Caco-2 (cell line): ENCODE data around the gene NEFH. TPM values are rescaled to one million over a fixed set of nuclear protein-coding genes. Genes with fewer than 3 reads are reported as not detected.

ENCODE experiments used
- BruUV-seq: library from RNA; stranded (reverse); fragments of 400-500 nt; replicated peaks from 2 replicates; lab custom pipeline; 2021; lab: Mats Ljungman, UMichigan
- CTCF ChIA-PET: fragments of 300-600 bp; sonication (Branson Sonifier 250); formaldehyde crosslinking; loops from one replicate; lab custom pipeline; 2022; ENCODE audit warnings: antibody characterized with exemption; lab: Charles Lee
- POLR2A ChIA-PET: fragments of 300-600 bp; sonication (Branson Sonifier 250); formaldehyde crosslinking; loops from one replicate; lab custom pipeline; 2022; ENCODE audit warnings: antibody characterized with exemption; lab: Charles Lee
- DNase-seq, 2 experiments: peaks; one replicate each; pipeline versions ENCODE4 v3.0.0 to v3.0.0-alpha.2; 2020 to 2022
- H3K27me3 ChIP-seq: replicated peaks from 2 replicates; pipeline ENCODE4 v1.6.0; 2011; ENCODE audit warnings: low read length; ENCODE audit not compliant: control insufficient read depth, insufficient read depth
- H3K36me3 ChIP-seq: 2 replicates; pipeline ENCODE4 v1.5.1; 2011; ENCODE audit warnings: low read length; ENCODE audit not compliant: control insufficient read depth, insufficient read depth
- H3K4me1 ChIP-seq: fragments of 250-450 bp; sonication (Bioruptor Pico); 2 replicates; pipeline ENCODE4 v1.5.1; 2020; ENCODE audit warnings: mild to moderate bottlenecking
- H3K4me3 ChIP-seq: 2 replicates; pipeline ENCODE4 v1.5.1; 2011; ENCODE audit warnings: low read depth, mild to moderate bottlenecking, control low read depth, low read length
- H3K9me3 ChIP-seq: fragments of 250-450 bp; sonication (Bioruptor Pico); 2 replicates; pipeline ENCODE4 v1.5.1; 2020; ENCODE audit warnings: mild to moderate bottlenecking, moderate library complexity
- H3K27ac Mint-ChIP-seq: one replicate; pipeline ENCODE4 v1.8.0; 2022; ENCODE audit warnings: mixed read lengths; ENCODE audit not compliant: unreplicated experiment
- H3K27me3 Mint-ChIP-seq: one replicate; pipeline ENCODE4 v1.8.0; 2022; ENCODE audit warnings: mixed read lengths; ENCODE audit not compliant: insufficient read depth, unreplicated experiment
- H3K36me3 Mint-ChIP-seq: one replicate; pipeline ENCODE4 v1.8.0; 2022; ENCODE audit warnings: mild to moderate bottlenecking, mixed read lengths; ENCODE audit not compliant: insufficient read depth, unreplicated experiment
- H3K4me1 Mint-ChIP-seq: one replicate; pipeline ENCODE4 v1.8.0; 2022; ENCODE audit warnings: low read depth, mixed read lengths; ENCODE audit not compliant: unreplicated experiment
- H3K4me3 Mint-ChIP-seq: one replicate; pipeline ENCODE4 v1.8.0; 2022; ENCODE audit warnings: mild to moderate bottlenecking, moderate library complexity, mixed read lengths; ENCODE audit not compliant: unreplicated experiment
- H3K9me3 Mint-ChIP-seq: one replicate; pipeline ENCODE4 v1.8.0; 2022; ENCODE audit warnings: mixed read lengths; ENCODE audit not compliant: unreplicated experiment
- CTCF ChIP-seq, 2 experiments: fragments of 200-600 bp in 1 of 2; IDR thresholded peaks; 1 replicate in 1 of 2; 2 replicates in 1 of 2; pipeline versions ENCODE4 v1.5.1 to v1.8.0; 2011 to 2022; ENCODE audit warnings: antibody characterized with exemption in 1 of 2, control low read depth in 1 of 2, inconsistent platforms in 1 of 2, low read depth in 1 of 2, low read length in 1 of 2, mild to moderate bottlenecking in 1 of 2, moderate library complexity in 1 of 2; ENCODE audit not compliant: insufficient read depth in 1 of 2, severe bottlenecking in 1 of 2, unreplicated experiment in 1 of 2
- intact Hi-C: fragments of 100-400 bp; cut with micrococcal nuclease; formaldehyde crosslinking; loops from one replicate; pipeline ENCODE4 v1.10.0; 2022; ENCODE audit not compliant: unreplicated experiment
- total RNA-seq: library from RNA; stranded (reverse); gene quantifications from 2 replicates; pipeline ENCODE4 v1.2.3, GENCODE V29; 2022

Gene NEFH
- total RNA-seq, 1 experiment from 2014 or later: not detected

DNA sequence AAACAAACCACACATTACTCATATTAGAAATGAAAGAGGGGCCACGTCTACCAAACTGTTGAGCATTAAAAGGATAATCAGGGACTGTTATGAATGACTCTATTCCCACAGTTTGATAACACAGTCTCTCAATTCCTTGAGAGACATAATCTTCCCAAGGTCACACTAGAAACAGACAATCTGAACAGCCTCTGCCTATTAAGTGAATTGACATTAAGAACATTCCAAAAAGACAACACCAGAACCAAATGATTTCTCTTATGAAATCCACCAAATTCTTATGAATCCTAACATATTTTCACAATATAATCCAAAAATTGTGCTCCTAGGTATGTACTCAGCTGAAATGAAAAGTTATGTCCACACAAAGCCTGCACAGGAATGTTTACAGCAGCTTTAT lies 37.0 kb upstream of the NEFH start:
- intact Hi-C loops: no loop called here
- Histone ChIP-seq H3K36me3 (no peaks in the 10 kb centered on the region), H3K9me3 (no peaks in the 10 kb centered on the region), H3K4me3 (no peak overlapping the region), H3K27me3 (no peaks in the 10 kb centered on the region), H3K4me1 (peaks cover 11% of the 10 kb centered on the region)
- ChIA-PET POLR2A (no interaction called here), CTCF (no interaction called here)
- Mint-ChIP-seq H3K4me3 (no peak overlapping the region), H3K27me3 (no peaks in the 10 kb centered on the region), H3K4me1 (peaks cover 16% of the 10 kb centered on the region), H3K27ac (no peak overlapping the region), H3K9me3 (no peaks in the 10 kb centered on the region), H3K36me3 (no peaks in the 10 kb centered on the region)
- DNase-seq: no peak
- no TSS peak for BruUV-seq
- TF ChIP-seq CTCF (IDR thresholded peaks at IDR 0.05; ENCODE audit: insufficient read depth in 1 of 2, low read depth in 1 of 2, low read length in 1 of 2, severe bottlenecking in 1 of 2, unreplicated experiment in 1 of 2): no peak

DNA sequence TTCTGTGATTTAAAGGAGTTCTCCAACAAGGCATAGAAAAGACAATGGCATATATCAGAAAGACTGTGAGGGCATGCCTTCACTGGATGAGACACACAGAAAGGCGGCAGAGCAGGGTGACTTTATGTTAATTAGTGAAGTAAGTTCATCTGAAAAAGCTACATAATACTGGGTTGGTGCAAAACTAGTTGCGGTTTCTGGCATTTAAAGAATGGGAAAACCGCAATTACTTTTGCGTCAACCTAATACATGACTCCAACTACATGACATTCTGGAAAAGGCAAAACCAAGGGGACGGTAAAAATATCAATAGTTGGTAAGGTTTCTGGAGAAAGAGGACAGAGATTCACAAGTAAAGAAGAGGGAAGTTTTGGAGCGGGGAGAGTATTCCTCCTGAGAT lies 36.6 kb upstream of the NEFH start:
- intact Hi-C loops: no loop called here
- H3K27me3 Mint-ChIP-seq: no peaks in the 10 kb centered on the region
- H3K4me3 Mint-ChIP-seq: no peak overlapping the region

DNA sequence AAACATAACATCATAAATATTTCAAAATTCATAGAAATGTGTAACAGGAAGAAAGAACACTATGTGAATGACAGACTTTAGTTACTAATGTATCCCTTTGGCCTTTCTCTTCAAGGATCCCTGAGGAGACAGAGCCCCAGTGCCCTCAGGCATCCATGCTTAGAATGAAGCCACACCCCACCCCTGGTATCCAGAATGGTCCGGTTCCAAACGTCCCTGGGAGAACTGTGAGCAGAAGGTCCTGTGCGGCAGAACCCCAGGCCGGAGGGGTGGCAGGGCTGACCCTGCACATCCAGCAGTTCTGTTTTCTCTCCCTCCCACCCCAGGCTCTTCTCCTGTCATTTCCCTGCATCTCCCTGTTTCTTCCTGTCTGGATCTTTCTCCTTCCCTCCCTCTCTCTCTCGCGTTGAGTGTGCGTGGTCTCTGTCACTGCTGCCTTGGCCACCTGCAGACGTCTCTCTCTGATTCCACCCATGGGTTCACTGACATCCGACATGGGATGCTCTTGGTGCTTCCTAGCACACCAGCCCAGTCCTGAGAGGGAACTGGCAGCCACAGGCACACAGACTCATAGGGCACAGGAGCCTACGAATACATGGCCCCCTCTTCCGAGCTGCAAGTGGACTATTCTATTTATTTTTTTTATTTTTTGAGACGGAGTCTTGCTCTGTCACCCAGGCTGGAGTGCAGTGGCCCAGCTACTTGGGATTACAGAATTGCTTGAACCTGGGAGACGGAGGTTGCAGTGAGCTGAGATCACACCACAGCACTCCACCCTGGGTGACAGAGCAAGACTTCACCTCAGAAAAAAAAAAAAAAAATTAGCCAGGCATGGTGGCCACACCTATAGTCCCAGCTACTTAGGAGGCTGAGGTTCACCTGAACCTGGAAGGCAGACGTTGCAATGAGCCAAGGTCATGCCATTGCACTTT lies 35.9 kb upstream of the NEFH start:
- TF ChIP-seq CTCF (IDR thresholded peaks at IDR 0.05; ENCODE audit: insufficient read depth in 1 of 2, low read depth in 1 of 2, low read length in 1 of 2, severe bottlenecking in 1 of 2, unreplicated experiment in 1 of 2): no peak
- no peaks in the 10 kb centered on the region for H3K27me3 ChIP-seq
- DNase-seq: peak in 1 of 2 experiments; percentile 10
- Mint-ChIP-seq H3K36me3 (no peaks in the 10 kb centered on the region), H3K4me1 (peaks cover 16% of the 10 kb centered on the region), H3K4me3 (no peak overlapping the region), H3K27me3 (no peaks in the 10 kb centered on the region), H3K27ac (peak overlapping the region; percentile 14), H3K9me3 (no peaks in the 10 kb centered on the region)
- CTCF ChIA-PET: interaction anchor here (1.2 kb wide), 1 partner anchor 13 kb away, joined by 3 read pairs; no protein-coding TSS in a partner anchor
- H3K9me3 ChIP-seq: no peaks in the 10 kb centered on the region
- POLR2A ChIA-PET: no interaction called here
- no peaks in the 10 kb centered on the region for H3K36me3 ChIP-seq
- H3K4me3 ChIP-seq: no peak overlapping the region
- no TSS peak for BruUV-seq
- H3K4me1 ChIP-seq: peaks cover 11% of the 10 kb centered on the region
- intact Hi-C loops: no loop called here

More for the DNA sequence above, 36.6 kb upstream of the NEFH start:
- no TSS peak for BruUV-seq
- no peaks in the 10 kb centered on the region for H3K9me3 Mint-ChIP-seq
- H3K36me3 Mint-ChIP-seq: no peaks in the 10 kb centered on the region
- ChIA-PET CTCF (no interaction called here), POLR2A (no interaction called here)
- peak overlapping the region; percentile 2 for H3K27ac Mint-ChIP-seq
- Histone ChIP-seq H3K27me3 (no peaks in the 10 kb centered on the region), H3K4me3 (no peak overlapping the region), H3K36me3 (no peaks in the 10 kb centered on the region), H3K9me3 (no peaks in the 10 kb centered on the region), H3K4me1 (peaks cover 11% of the 10 kb centered on the region)
- peaks cover 16% of the 10 kb centered on the region for H3K4me1 Mint-ChIP-seq
- no peak for TF ChIP-seq CTCF (IDR thresholded peaks at IDR 0.05; ENCODE audit: insufficient read depth in 1 of 2, low read depth in 1 of 2, low read length in 1 of 2, severe bottlenecking in 1 of 2, unreplicated experiment in 1 of 2)
- DNase-seq: no peak
